Tibial artery (tissue), 4 donors: ENCODE measurements around the gene SRSF11.

ENCODE experiments used
- DNase-seq, 2 donors: peaks; one replicate each; pipeline ENCODE4 v3.0.0-alpha.2; 2019
- H3K27ac ChIP-seq, 2 donors: fragments of 200-600 bp; sonication (generic) in 1 of 2; 1 replicate in 1 of 2; 2 replicates in 1 of 2; pipeline ENCODE4 v1.5.1; 2018 to 2019; ENCODE audit warnings: mild to moderate bottlenecking in 1 of 2
- H3K27me3 ChIP-seq, 2 donors: fragments of 200-600 bp; sonication (generic) in 1 of 2; one replicate each; pipeline versions ENCODE4 v1.5.1 to v1.6.0; 2016 to 2019
- H3K36me3 ChIP-seq, 3 donors: fragments of 200-600 bp; sonication (generic) in 2 of 3; one replicate each; pipeline ENCODE4 v1.5.1; 2016 to 2019; ENCODE audit warnings: mild to moderate bottlenecking in 2 of 3
- H3K4me1 ChIP-seq, 4 donors: fragments of 200-600 bp; sonication (generic) in 2 of 4; 1 replicate in 3 of 4; 2 replicates in 1 of 4; pipeline ENCODE4 v1.5.1; 2016 to 2019
- H3K4me3 ChIP-seq, 2 donors: fragments of 200-600 bp; sonication (generic) in 1 of 2; 1 replicate in 1 of 2; 2 replicates in 1 of 2; pipeline ENCODE4 v1.5.1; 2018 to 2019; ENCODE audit warnings: mild to moderate bottlenecking in 2 of 2
- H3K9me3 ChIP-seq, 3 donors: fragments of 200-600 bp; sonication (generic) in 1 of 3; one replicate each; pipeline ENCODE4 v1.5.1; 2016 to 2019
- intact Hi-C: fragments of 100-400 bp; cut with DNase I; formaldehyde crosslinking; loops from one replicate; pipeline ENCODE4 v1.15.0; 2023; ENCODE audit warnings: low total_unique reads
- TF ChIP-seq, protein P1 (sequence below), 2 experiments: fragments of 200-600 bp in 1 of 2; fragments of 450-650 bp in 1 of 2; IDR thresholded peaks; one replicate each; pipeline ENCODE4 v1.5.1; 2017 to 2019; ENCODE audit warnings: antibody characterized with exemption in 2 of 2, mild to moderate bottlenecking in 1 of 2, moderate library complexity in 1 of 2

The SRSF11 gene

DNA sequence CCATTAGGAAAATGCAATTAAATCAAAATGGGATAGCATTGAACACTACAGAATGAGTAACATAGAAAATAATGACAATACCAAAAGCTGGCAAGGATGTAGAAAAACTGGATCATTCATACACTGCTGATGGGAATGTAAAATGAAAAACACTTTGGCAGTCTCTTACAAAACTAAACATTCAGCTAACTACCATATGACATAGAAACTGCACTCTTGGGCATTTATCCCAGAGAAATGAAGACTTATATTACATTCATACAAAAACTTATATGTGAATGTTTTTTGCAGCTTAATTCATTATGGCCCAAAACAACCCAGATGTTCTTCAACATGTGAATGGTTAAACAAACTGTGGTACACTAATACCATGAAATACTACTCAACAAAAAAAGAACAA is 67.0 kb downstream of the SRSF11 start:
- Histone ChIP-seq H3K9me3 (no peaks in the 10 kb centered on the region), H3K36me3 (peaks cover 14 to 34% (median 25%) of the 10 kb centered on the region in 3 donors), H3K27me3 (no peaks in the 10 kb centered on the region), H3K27ac (no peak overlapping the region), H3K4me3 (no peak overlapping the region), H3K4me1 (no peaks in the 10 kb centered on the region)
- no peak for DNase-seq
- TF ChIP-seq, protein P1, sequence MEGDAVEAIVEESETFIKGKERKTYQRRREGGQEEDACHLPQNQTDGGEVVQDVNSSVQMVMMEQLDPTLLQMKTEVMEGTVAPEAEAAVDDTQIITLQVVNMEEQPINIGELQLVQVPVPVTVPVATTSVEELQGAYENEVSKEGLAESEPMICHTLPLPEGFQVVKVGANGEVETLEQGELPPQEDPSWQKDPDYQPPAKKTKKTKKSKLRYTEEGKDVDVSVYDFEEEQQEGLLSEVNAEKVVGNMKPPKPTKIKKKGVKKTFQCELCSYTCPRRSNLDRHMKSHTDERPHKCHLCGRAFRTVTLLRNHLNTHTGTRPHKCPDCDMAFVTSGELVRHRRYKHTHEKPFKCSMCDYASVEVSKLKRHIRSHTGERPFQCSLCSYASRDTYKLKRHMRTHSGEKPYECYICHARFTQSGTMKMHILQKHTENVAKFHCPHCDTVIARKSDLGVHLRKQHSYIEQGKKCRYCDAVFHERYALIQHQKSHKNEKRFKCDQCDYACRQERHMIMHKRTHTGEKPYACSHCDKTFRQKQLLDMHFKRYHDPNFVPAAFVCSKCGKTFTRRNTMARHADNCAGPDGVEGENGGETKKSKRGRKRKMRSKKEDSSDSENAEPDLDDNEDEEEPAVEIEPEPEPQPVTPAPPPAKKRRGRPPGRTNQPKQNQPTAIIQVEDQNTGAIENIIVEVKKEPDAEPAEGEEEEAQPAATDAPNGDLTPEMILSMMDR (IDR thresholded peaks at IDR 0.05), result no peak
- intact Hi-C loops, result no loop called here

DNA sequence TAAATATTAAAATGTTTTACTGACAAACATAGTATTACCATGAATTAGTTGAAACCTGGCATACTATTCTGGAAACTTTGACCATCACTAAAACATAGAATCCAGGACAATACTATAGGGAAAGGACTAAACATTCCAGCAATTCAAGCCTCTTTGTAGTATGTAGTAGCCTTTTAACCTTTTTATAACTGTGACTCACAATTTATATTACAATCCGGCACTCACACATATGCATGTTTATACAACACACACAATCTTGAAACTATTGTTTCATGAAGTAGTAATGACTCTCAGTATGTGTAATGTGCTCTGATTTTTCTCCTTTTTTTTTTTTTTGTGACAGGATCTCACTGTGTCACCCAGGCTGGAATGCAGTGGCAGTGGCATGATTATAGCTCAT is 69.0 kb downstream of the SRSF11 start:
- Histone ChIP-seq H3K27me3 (no peaks in the 10 kb centered on the region), H3K27ac (no peak overlapping the region), H3K4me3 (no peak overlapping the region), H3K36me3 (peaks cover 23 to 53% (median 41%) of the 10 kb centered on the region in 3 donors), H3K9me3 (no peaks in the 10 kb centered on the region), H3K4me1 (no peaks in the 10 kb centered on the region)
- intact Hi-C loops, result no loop called here
- TF ChIP-seq, protein P1 (IDR thresholded peaks at IDR 0.05), result no peak
- no peak for DNase-seq

DNA sequence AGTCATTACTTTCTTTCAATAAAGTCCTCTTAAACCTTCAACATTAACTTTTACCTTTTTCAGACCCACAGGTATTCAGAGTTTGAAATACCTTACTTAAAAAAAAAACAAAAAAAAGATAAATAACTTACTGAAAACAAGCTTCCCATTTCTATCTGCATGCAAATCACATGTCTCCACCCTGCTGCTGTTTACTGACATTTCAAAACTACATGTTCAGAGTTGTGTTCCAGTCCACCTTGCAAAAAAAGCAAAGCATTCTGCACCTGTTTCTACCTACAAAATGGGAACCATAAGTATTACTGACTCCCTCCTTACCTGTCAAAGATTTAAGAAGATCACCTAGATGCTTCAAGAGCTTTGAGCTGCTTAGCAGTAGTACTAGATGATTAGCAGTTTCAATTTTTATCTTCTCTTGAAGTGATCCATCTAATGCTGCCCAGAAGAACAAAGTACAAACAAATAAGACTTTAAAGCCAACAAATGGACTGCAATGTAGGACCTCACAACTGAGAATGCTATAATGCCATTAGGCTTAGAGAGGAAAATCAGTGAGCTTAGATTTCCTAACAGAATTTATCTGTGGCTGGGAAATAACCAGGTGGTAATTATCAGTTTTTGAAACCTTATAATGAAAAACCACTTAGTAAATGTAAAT is 72.1 kb downstream of the SRSF11 start:
- no peak overlapping the region for H3K4me3 ChIP-seq
- H3K36me3 ChIP-seq, result peaks cover 33 to 58% (median 47%) of the 10 kb centered on the region in 3 donors
- DNase-seq, result no peak
- TF ChIP-seq, protein P1 (IDR thresholded peaks at IDR 0.05), result no peak
- no peaks in the 10 kb centered on the region for H3K9me3 ChIP-seq
- no peaks in the 10 kb centered on the region for H3K4me1 ChIP-seq
- no peak overlapping the region for H3K27ac ChIP-seq
- no peaks in the 10 kb centered on the region for H3K27me3 ChIP-seq
- intact Hi-C loops, result no loop called here

DNA sequence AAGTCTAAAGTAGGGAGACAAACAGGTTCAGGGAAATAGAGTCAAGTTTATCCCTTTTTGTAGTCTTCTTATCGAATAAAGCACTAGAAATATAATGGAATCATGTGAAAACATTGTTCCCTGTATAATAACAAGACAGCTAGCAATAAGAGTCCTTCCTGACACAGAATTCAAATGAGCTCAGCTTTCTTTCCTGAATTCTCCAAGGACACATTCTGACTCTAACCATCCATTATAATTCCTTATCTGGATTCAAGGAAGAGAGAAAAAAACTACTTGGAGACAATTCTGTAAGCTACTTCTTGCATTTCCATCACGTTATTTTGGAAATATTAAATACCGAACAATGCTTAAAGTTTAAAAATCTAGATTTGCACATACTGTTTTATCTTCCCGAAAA is 74.6 kb downstream of the SRSF11 start:
- Histone ChIP-seq H3K27me3 (no peaks in the 10 kb centered on the region), H3K4me1 (no peaks in the 10 kb centered on the region), H3K36me3 (peaks cover 43 to 64% (median 52%) of the 10 kb centered on the region in 3 donors), H3K4me3 (no peak overlapping the region), H3K9me3 (no peaks in the 10 kb centered on the region), H3K27ac (no peak overlapping the region)
- TF ChIP-seq, protein P1 (IDR thresholded peaks at IDR 0.05), result no peak
- no peak for DNase-seq
- intact Hi-C loops, result no loop called here

DNA sequence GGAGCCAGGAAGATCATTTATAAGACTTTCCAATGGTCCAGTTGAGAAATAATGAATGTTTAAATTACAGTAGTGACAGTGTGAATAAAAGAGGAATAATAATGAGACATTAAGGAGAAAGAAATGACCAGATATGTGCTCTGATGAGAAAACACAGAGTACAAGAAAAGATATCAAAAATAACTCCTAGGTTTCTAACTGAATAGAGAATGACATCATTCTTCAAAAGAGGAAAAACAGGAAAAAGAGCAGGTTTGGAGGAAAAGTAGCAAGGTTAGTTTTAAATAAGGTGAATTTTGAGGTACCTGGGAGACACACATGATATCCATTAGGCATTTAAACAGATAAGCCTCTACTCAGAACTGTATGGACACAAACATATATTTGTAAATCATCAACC is 78.3 kb downstream of the SRSF11 start:
- peaks cover 16 to 40% (median 31%) of the 10 kb centered on the region in 3 donors for H3K36me3 ChIP-seq
- no peaks in the 10 kb centered on the region for H3K4me1 ChIP-seq
- H3K27me3 ChIP-seq, result no peaks in the 10 kb centered on the region
- H3K9me3 ChIP-seq, result no peaks in the 10 kb centered on the region
- no peak overlapping the region for H3K4me3 ChIP-seq
- no peak for DNase-seq
- intact Hi-C loops, result no loop called here
- TF ChIP-seq, protein P1 (IDR thresholded peaks at IDR 0.05), result no peak
- H3K27ac ChIP-seq, result no peak overlapping the region
